H9 (cell line): ENCODE results near the gene MYH4. TPM values are rescaled to one million over a fixed set of nuclear protein-coding genes. Genes with fewer than 3 reads are reported as not detected.

ENCODE experiments used
- DNase-seq: peaks from one replicate; pipeline ENCODE4 v3.0.0-alpha.2; 2017
- H2AFZ ChIP-seq: one replicate; pipeline ENCODE4 v1.6.1; 2013; ENCODE audit warnings: mild to moderate bottlenecking, low read length, control low read depth, moderate library complexity
- H2AK5ac ChIP-seq: 2 replicates; pipeline ENCODE4 v1.6.1; 2013; ENCODE audit warnings: low read length, control low read depth, mixed read lengths; ENCODE audit not compliant: insufficient read length
- H2BK120ac ChIP-seq: one replicate; pipeline ENCODE4 v1.6.1; 2013; ENCODE audit warnings: low read depth, mild to moderate bottlenecking, low read length, control low read depth, inconsistent platforms; ENCODE audit not compliant: poor library complexity, severe bottlenecking
- H2BK12ac ChIP-seq: 2 replicates; pipeline ENCODE4 v1.6.1; 2013; ENCODE audit warnings: low read length, control low read depth, mixed read lengths, low read depth; ENCODE audit not compliant: insufficient read length
- H2BK15ac ChIP-seq: 2 replicates; pipeline ENCODE4 v1.6.1; 2013; ENCODE audit warnings: low read depth, low read length, control low read depth
- H2BK20ac ChIP-seq: one replicate; pipeline ENCODE4 v1.6.1; 2013; ENCODE audit warnings: low read depth, mild to moderate bottlenecking, low read length, control low read depth, inconsistent platforms; ENCODE audit not compliant: poor library complexity, severe bottlenecking
- H2BK5ac ChIP-seq: 2 replicates; pipeline ENCODE4 v1.6.1; 2013; ENCODE audit warnings: low read length, control low read depth, mixed read lengths; ENCODE audit not compliant: insufficient read length
- H3K14ac ChIP-seq: 2 replicates; pipeline ENCODE4 v1.6.1; 2013; ENCODE audit warnings: low read length, control low read depth; ENCODE audit not compliant: insufficient read depth
- H3K18ac ChIP-seq: 2 replicates; pipeline ENCODE4 v1.6.1; 2013; ENCODE audit warnings: low read depth, mild to moderate bottlenecking, mixed read lengths, low read length, control low read depth; ENCODE audit not compliant: insufficient read length
- H3K23ac ChIP-seq: 2 replicates; pipeline ENCODE4 v1.6.1; 2013; ENCODE audit warnings: low read length, control low read depth, mixed read lengths, low read depth; ENCODE audit not compliant: insufficient read length
- H3K23me2 ChIP-seq: 2 replicates; pipeline ENCODE4 v1.6.1; 2013; ENCODE audit warnings: low read depth, mild to moderate bottlenecking, mixed read lengths, low read length, control low read depth; ENCODE audit not compliant: insufficient read length, poor library complexity, severe bottlenecking
- H3K27ac ChIP-seq: 2 replicates; pipeline ENCODE4 v1.5.1; 2013; ENCODE audit warnings: low read length, control low read depth, mixed read lengths, low read depth; ENCODE audit not compliant: insufficient read length
- H3K27me3 ChIP-seq: 2 replicates; pipeline ENCODE4 v1.6.1; 2013; ENCODE audit warnings: low read length, control low read depth, inconsistent platforms; ENCODE audit not compliant: insufficient read depth
- H3K4ac ChIP-seq: 2 replicates; pipeline ENCODE4 v1.6.1; 2013; ENCODE audit warnings: low read depth, mild to moderate bottlenecking, control low read depth, inconsistent platforms, low read length, moderate library complexity
- H3K4me1 ChIP-seq: 2 replicates; pipeline ENCODE4 v1.6.1; 2013; ENCODE audit warnings: low read length, control low read depth, inconsistent platforms; ENCODE audit not compliant: insufficient read depth
- H3K4me2 ChIP-seq: 2 replicates; pipeline ENCODE4 v1.6.1; 2013; ENCODE audit warnings: low read length, control low read depth, mixed read lengths; ENCODE audit not compliant: insufficient read length, insufficient read depth
- H3K56ac ChIP-seq: 2 replicates; pipeline ENCODE4 v1.6.1; 2013; ENCODE audit warnings: low read depth, mild to moderate bottlenecking, mixed read lengths, low read length, control low read depth; ENCODE audit not compliant: insufficient read length
- H3K79me1 ChIP-seq: 2 replicates; pipeline ENCODE4 v1.6.1; 2013; ENCODE audit warnings: low read depth, mild to moderate bottlenecking, moderate library complexity, low read length, control low read depth, inconsistent platforms; ENCODE audit not compliant: insufficient read depth, poor library complexity, severe bottlenecking
- H3K79me2 ChIP-seq: 2 replicates; pipeline ENCODE4 v1.6.1; 2013; ENCODE audit warnings: low read length, control low read depth, inconsistent platforms; ENCODE audit not compliant: insufficient read depth
- H3K9ac ChIP-seq: 2 replicates; pipeline ENCODE4 v1.6.1; 2013; ENCODE audit warnings: low read length, control low read depth, mixed read lengths; ENCODE audit not compliant: insufficient read length; ENCODE audit errors: extremely low read depth
- H3K9me3 ChIP-seq: one replicate; pipeline ENCODE4 v1.6.1; 2013; ENCODE audit warnings: low read depth, low read length, inconsistent platforms; ENCODE audit not compliant: control insufficient read depth
- H3T11ph ChIP-seq: one replicate; pipeline ENCODE4 v1.6.1; 2013; ENCODE audit warnings: mild to moderate bottlenecking, low read length, control low read depth, inconsistent platforms
- H4K20me1 ChIP-seq: one replicate; pipeline ENCODE4 v1.6.1; 2013; ENCODE audit not compliant: control insufficient read depth, insufficient read length, insufficient read depth
- H4K5ac ChIP-seq: 2 replicates; pipeline ENCODE4 v1.6.1; 2013; ENCODE audit warnings: low read depth, mild to moderate bottlenecking, mixed read lengths, low read length, control low read depth; ENCODE audit not compliant: insufficient read length
- H4K8ac ChIP-seq: replicated peaks from 2 replicates; pipeline ENCODE4 v1.6.1; 2013; ENCODE audit warnings: low read length, control low read depth, mixed read lengths, low read depth; ENCODE audit not compliant: insufficient read length
- H4K91ac ChIP-seq: 2 replicates; pipeline ENCODE4 v1.6.1; 2013; ENCODE audit warnings: low read depth, mild to moderate bottlenecking, moderate library complexity, mixed read lengths, low read length, control low read depth; ENCODE audit not compliant: insufficient read length
- H3K27ac Mint-ChIP-seq, 3 experiments: 2 replicates in 2 of 3; 3 replicates in 1 of 3; pipeline ENCODE4 v1.8.0; 2020 to 2021; ENCODE audit warnings: mixed read lengths in 3 of 3, mild to moderate bottlenecking in 1 of 3, moderate library complexity in 1 of 3
- H3K27me3 Mint-ChIP-seq: 2 replicates; pipeline ENCODE4 v1.8.0; 2021; ENCODE audit warnings: low read depth, mild to moderate bottlenecking, moderate library complexity, mixed read lengths
- H3K36me3 Mint-ChIP-seq, 3 experiments: 2 replicates in 2 of 3; 3 replicates in 1 of 3; pipeline ENCODE4 v1.8.0; 2020 to 2021; ENCODE audit warnings: low read depth in 3 of 3, mixed read lengths in 3 of 3; ENCODE audit not compliant: insufficient read depth in 1 of 3
- H3K4me1 Mint-ChIP-seq, 2 experiments: 2 replicates each; pipeline ENCODE4 v1.8.0; 2020; ENCODE audit warnings: mixed read lengths in 2 of 2
- H3K4me3 Mint-ChIP-seq, 2 experiments: 2 replicates in 1 of 2; 3 replicates in 1 of 2; pipeline ENCODE4 v1.8.0; 2020 to 2021; ENCODE audit warnings: mild to moderate bottlenecking in 2 of 2, mixed read lengths in 2 of 2, moderate library complexity in 1 of 2
- H3K9me3 Mint-ChIP-seq, 2 experiments: 2 replicates in 1 of 2; 3 replicates in 1 of 2; pipeline ENCODE4 v1.8.0; 2020; ENCODE audit warnings: mild to moderate bottlenecking in 2 of 2, mixed read lengths in 2 of 2, moderate library complexity in 1 of 2
- WGBS: extraction: QIAGEN DNeasy Blood & Tissue Kit; methylation state at CpG from one replicate; pipeline ENCODE4 v1.1.7; 2013; ENCODE audit warnings: missing lambda C conversion rate, low lambda C conversion rate, mixed read lengths; ENCODE audit not compliant: insufficient read length; ENCODE audit errors: extremely low coverage; 5-methylcytosine and 5-hydroxymethylcytosine counted together
- total RNA-seq: library from RNA; stranded (reverse); gene quantifications from 2 replicates; pipeline ENCODE4 v1.2.1, GENCODE V29; 2021
- TF ChIP-seq, protein P1 (sequence below): fragments of 200-600 bp; sonication (generic); conservative IDR thresholded peaks from 3 replicates; pipeline ENCODE4 v1.8.0; 2021; ENCODE audit warnings: antibody characterized with exemption, mild to moderate bottlenecking

The MYH4 gene
- total RNA-seq, 1 experiment from 2014 or later, result not detected

GRCh38 chr17:10428781-10429180 is 40.6 kb downstream of the MYH4 start:
- H4K5ac ChIP-seq, result no peak overlapping the region
- no peak overlapping the region for H3K14ac ChIP-seq
- no peaks in the 10 kb centered on the region for H3K79me1 ChIP-seq
- DNase-seq, result no peak
- Mint-ChIP-seq H3K36me3 (no peaks in the 10 kb centered on the region), H3K4me1 (peaks cover 0 to 4% of the 10 kb centered on the region in 2 experiments; a peak in 2 of 4 replicates), H3K9me3 (no peaks in the 10 kb centered on the region), H3K27me3 (no peaks in the 10 kb centered on the region), H3K4me3 (no peak overlapping the region), H3K27ac (no peak overlapping the region)
- no peak overlapping the region for H4K8ac ChIP-seq
- H3K56ac ChIP-seq, result no peak overlapping the region
- H3K4me2 ChIP-seq, result no peak overlapping the region
- H2BK20ac ChIP-seq, result no peak overlapping the region
- no peaks in the 10 kb centered on the region for H3K23me2 ChIP-seq
- H2BK5ac ChIP-seq, result no peak overlapping the region
- H2BK120ac ChIP-seq, result no peak overlapping the region
- TF ChIP-seq, protein P1, sequence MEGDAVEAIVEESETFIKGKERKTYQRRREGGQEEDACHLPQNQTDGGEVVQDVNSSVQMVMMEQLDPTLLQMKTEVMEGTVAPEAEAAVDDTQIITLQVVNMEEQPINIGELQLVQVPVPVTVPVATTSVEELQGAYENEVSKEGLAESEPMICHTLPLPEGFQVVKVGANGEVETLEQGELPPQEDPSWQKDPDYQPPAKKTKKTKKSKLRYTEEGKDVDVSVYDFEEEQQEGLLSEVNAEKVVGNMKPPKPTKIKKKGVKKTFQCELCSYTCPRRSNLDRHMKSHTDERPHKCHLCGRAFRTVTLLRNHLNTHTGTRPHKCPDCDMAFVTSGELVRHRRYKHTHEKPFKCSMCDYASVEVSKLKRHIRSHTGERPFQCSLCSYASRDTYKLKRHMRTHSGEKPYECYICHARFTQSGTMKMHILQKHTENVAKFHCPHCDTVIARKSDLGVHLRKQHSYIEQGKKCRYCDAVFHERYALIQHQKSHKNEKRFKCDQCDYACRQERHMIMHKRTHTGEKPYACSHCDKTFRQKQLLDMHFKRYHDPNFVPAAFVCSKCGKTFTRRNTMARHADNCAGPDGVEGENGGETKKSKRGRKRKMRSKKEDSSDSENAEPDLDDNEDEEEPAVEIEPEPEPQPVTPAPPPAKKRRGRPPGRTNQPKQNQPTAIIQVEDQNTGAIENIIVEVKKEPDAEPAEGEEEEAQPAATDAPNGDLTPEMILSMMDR, result no peak
- no peaks in the 10 kb centered on the region for H3K9me3 ChIP-seq
- H3K23ac ChIP-seq, result no peak overlapping the region
- no peak overlapping the region for H2BK15ac ChIP-seq
- WGBS, result no CpG with 5 or more reads among the region's 2 CpGs
- H3K27ac ChIP-seq, result no peak overlapping the region
- no peak overlapping the region for H2AFZ ChIP-seq
- H2BK12ac ChIP-seq, result no peak overlapping the region
- no peaks in the 10 kb centered on the region for H3K27me3 ChIP-seq
- no peak overlapping the region for H4K91ac ChIP-seq
- no peak overlapping the region for H3K9ac ChIP-seq
- H4K20me1 ChIP-seq, result no peaks in the 10 kb centered on the region
- H3T11ph ChIP-seq, result no peak overlapping the region
- no peaks in the 10 kb centered on the region for H3K4me1 ChIP-seq
- no peak overlapping the region for H3K4ac ChIP-seq
- H3K79me2 ChIP-seq, result no peaks in the 10 kb centered on the region
- H2AK5ac ChIP-seq, result no peak overlapping the region
- H3K18ac ChIP-seq, result no peak overlapping the region
